DMS53 (cell line): ENCODE measurements around the gene MYO18B.
A peak's percentile ranks its signal among the peaks of the same experiment; 100 is the strongest.

Source experiments
- DNase-seq: peaks from one replicate; lab custom pipeline; 2025; lab: John Stamatoyannopoulos, UW

The MYO18B gene

DNA sequence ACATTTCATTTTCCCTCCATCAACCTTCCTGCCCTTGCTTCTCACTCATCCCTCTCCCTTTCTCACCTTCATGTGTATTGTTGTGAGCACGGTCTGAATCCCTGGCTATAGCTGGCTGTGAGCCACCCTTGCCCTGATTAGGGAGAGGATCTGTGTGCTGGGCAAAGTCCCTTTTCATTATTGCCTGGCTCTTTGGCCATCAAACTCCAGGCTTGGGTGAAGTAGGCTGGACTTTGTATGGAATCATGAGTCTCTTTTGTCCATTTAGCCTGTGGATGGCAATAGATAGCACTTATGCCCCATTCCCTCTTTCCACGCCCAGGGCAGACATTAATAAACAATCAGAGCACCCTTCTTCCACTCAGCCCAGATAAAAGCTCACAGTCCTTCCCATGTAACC lies 6.7 kb downstream of the MYO18B start:
- DNase-seq = no peak

DNA sequence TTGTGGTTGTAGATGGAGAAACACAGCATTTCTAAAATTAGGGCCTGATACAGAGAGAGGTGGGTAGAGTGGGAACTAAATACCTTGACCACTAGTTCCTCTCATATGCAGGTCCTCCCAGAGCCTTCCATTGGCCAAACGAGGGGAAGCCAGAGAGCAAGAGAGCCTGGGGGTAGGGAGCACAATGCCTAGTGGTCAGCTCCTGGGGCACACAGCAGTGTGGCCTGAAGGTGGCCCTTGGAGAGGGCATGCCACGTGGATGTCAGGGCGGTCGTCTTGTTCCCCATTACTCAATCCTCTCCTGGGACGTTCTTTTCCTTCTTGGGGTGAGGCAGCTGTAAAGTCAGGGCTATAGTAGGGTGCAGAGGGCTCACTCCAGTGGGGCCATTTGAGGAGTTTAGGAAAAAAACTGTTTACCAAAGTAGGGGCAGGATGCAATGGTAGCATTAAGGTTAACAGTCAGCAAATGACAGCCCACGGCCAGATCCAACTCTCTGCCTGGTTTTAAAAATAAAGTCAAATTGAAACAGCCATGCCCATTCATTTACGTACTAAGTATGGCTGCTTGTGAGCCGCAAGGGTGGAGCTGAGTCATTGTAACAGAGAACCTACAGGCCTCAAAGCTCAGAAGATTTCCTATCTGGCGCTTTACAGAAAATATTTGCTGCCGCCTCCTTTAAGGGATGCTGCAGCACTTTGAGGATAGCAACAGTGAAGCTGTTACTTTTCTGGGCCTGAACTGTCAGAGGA lies 7.6 kb downstream of the MYO18B start:
- no peak for DNase-seq

DNA sequence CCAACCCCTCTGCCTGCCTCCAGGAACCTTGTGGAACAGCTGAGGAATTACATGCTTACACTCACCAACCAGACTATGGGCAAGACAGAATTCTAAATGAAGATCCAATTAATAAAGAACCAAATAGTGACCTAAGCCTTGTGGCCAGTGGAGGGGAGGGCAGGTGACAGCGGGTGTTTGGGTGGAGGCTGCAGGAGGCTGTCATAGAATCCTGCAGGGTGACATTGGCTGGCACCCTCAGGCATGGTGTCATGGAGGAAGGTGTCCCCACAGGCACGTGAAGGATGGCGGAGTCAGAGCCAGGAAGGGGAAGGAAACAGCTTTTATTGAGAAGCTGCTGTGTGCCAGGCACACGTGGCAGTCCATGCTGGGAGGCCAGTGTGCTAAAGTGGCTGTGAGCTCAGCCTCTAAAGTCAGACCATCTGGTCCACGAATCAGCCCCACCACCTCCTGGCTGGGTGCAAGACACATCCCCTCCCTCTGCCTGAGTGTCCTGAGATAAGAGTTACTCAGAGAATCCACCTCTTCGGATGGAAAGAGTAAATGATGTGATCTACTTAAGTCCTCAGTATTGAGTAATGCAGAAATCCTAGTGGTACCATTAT lies 8.7 kb downstream of the MYO18B start:
- DNase-seq = no peak

DNA sequence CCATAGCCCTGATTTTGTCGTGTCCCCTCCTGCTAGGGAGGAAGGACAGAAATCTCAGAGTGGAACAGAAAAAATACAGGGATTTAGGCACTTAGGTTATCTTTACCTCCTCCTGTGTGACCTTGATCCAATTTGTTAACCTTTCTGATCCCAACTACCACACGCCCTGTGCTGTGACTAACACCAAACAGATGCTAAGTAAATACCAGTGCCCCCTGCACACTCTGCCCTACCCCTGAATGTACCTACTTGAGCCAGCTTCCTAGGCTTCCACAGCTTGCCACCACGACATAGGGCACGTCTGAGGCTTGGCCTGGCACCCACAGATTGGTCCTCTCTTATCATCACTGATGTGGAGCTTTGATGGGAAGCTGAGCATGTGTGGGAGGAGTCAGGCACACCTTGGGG lies 9.2 kb downstream of the MYO18B start:
- DNase-seq = no peak

DNA sequence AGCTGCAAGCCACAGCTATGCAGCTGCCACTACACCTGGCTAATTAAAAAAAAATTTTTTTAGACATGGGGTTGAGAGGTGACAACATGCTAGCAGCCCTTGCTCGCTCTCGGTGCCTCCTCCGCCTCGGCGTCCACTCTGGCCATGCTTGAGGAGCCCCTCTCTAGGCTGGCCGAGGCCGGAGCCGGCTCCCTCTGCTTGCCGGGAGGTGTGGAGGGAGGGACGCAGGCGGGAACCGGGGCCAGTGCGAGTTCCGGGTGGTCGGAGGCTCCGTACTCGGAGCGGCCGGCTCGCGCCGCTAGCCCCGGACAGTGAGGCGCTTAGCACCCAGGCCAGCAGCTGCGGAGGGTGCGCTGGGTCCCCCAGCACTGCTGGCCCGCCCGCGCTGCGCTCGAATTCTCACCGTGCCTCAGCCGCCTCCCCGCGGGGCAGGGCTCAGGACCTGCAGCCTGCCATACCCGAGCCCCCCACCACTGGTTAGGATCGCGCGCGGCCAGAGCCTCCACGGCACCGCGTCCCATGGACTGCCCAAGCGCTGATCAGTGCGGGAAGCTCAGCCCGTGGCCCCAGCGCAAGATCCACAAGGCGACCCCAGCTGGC lies 10.7 kb downstream of the MYO18B start:
- no peak for DNase-seq

DNA sequence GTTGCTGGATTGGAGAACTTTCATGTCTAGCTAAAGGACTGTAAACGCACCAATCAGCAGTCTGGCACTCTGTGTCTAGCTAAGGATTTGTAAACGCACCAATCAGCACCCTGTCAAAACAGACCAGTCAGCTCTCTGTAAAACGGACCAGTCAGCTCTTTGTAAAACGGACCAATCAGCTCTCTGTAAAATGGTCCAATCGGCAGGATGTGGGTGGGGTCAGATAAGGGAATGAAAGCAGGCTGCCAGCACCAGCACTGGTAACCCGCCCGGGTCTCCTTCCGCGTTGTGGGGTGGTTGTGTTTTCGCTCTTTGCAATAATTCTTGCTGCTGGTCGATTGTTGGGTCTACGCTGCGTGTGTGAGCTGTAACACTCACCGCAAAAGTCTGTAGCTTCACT lies 11.3 kb downstream of the MYO18B start:
- DNase-seq = no peak

DNA sequence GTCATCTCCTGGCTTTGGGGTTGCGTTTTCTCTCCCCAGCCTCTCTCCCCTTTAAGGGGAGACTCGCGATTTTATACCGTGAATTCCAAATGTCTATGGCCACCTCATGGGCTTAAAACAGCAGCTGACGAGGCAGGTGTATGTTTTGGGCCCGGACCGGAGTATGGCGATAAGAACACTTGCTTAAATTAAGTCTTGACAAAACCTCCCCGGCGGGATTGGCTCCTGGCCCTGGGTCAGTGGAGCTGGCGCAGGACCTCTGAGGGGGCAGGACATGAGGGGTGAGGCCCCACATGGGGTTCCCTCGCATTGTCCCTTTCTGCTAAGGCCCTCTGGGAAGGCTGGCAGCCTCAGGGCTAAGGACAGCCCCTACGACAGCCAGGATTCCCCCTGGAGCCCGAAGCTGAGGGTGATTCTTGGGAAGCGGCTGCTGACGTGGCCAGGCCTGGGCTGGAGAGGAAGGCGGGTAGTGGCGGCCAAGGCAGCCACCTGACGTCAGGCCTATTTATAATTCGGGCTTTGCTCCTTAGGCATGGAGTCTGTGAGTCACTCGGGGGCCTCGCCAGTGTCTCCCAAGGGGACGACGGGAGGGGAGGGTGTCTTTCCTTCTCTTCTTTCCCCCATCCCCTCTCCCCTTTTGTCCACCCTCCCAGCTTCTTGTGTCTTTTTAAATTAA lies 12.7 kb downstream of the MYO18B start:
- DNase-seq = no peak

DNA sequence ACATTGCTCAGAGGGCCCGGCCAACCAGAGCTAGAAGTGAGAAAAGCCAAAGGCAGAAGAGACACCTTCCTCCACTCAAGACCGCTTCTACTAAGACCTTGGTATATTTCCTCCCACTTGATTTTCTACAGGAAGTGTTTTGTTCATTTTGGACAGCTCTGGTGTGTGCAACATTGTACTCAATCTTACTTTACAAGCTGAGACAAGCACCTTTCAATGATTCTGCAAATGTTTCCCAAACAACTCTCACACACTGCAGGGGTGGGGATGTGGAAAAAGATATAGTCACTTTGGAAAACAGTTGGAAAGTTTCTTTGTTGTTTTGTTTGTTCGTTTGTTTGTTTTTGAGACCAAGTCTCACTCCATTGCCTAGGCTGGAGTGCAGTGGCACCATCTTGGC lies 15.7 kb downstream of the MYO18B start:
- DNase-seq = no peak

DNA sequence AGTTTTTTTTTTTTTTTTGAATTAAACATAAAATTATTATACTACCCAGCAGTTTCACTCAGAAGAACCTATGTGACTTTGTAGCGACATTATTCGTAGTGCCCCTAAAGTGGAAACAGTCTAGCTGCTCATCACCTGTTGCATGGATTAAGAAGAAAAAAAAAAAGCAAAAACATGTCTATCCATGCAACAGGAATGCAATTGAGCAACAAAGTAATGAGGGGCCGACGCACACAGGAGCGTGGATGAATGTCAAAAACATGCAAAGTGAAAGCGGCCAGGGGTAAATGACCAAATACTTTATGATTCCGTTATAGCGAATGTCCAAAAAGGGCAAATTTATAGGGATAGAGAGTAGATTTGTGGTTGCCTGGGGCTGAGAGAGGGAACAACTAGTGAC lies 16.3 kb downstream of the MYO18B start:
- no peak for DNase-seq

DNA sequence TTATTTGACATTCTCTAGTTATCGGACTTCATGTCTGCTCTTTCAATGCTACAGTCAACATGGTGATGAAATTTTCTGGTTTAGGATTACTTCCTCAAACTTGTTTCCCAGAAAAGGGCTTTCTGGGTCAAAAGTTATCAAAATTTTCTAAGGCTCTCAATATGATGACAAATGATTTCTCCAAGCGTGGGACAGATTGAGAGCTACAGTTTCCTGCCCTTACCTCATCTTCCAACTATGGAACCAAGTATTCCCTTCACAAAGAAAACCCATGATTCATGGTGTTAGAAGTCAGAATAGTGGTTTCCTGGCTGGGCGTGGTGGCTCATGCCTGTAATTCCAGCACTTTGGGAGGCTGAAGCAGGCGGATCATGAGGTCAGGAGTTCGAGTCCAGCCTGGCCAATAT lies 17.8 kb downstream of the MYO18B start:
- DNase-seq = no peak

DNA sequence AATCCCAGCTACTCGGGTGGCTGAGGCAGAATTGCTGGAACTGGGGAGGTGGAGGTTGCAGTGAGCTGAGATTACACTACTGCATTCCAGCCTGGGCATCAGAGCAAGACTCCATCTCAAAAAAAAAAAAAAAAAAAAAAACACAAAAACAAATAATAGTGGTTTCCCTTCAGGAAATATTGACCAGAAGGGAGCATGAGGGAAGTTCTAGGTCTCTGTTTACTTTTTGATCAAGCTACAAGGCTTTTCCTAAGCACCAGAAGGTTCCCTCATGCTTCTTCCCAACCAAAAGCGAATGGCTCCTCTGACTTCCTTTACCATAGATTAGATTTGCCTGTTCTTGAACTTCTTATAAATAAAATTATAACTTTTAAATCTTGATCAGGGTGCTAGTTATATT lies 18.3 kb downstream of the MYO18B start:
- DNase-seq = no peak

DNA sequence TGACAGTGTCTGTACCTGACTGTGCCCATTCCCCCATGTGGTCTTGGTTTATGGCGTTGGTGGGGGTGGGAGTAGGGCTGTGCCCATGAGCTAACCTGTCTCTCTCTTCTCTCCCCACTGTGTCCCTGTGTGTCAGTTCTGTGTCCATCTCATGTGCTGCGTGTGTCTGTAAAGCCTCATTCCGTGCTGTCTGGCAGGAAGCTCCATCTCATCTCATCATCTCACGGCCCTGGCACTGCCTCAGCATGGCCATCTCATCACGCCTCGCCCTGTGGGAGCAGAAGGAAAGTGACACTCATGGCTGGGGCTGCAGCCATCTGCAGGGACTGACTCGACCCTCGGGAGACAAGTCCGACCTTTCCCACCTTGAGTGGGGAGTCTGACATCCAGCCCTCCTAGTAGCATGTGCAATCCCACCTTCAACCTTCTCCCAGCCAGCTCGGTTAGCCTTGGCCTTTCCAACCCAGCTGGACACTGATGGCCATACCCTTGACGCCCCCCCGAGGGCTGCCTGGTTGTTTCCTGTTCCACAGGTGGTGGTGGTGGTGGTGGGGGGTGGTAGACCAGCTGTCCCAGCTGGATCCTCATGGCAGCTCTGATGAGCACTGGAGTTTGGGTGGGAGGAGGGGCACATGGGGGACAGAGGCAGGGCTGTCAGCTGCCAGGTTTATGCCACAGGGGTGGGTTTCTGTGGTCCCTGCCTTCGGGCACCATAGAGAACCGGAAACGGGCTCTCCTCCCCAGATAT lies 19.0 kb downstream of the MYO18B start:
- no peak for DNase-seq

DNA sequence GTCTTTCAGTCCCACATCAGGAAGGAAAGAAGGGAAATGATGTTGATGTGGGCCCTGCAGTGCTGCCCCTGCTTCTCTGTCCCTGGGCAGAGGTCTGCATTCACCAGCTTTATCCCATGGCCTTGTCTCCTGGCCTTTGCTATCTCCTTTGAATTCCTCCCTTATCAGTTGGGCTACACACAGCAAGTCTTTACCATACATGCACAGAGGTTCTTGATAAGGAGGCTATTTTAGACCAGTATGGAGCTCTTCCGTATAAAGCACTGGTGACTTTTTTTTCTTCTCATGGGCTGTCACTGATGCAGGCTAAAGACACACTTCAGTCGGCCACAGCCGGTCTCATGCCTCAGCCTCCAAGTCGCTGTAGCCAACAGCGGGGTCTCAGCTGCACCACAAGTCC lies 20.2 kb downstream of the MYO18B start:
- no peak for DNase-seq

DNA sequence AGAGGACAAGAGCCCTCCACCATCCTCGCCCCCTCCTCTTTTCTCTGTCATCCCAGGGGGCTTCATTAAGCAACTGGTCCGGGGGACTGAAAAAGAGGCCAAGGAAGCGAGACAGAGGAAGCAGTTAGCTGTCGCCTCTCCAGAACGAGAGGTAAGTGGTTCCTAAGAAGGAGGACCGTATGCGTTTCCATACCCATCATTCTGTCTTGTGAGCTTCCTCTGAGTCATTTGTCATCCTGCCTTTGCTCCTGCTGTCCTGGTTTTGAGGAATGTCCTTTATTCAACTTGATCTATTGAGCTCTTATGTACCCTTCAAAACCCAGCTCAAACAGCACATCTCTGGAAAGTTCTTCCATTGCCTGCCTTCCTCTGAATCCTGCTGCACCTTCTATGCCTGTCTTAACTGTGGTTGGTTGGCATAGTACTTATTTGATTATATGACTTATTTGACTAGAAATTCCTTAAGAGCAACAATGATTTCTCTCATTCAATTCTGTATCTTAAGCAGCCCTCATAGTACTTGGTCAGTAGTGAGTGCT lies 21.3 kb downstream of the MYO18B start:
- DNase-seq = no peak

DNA sequence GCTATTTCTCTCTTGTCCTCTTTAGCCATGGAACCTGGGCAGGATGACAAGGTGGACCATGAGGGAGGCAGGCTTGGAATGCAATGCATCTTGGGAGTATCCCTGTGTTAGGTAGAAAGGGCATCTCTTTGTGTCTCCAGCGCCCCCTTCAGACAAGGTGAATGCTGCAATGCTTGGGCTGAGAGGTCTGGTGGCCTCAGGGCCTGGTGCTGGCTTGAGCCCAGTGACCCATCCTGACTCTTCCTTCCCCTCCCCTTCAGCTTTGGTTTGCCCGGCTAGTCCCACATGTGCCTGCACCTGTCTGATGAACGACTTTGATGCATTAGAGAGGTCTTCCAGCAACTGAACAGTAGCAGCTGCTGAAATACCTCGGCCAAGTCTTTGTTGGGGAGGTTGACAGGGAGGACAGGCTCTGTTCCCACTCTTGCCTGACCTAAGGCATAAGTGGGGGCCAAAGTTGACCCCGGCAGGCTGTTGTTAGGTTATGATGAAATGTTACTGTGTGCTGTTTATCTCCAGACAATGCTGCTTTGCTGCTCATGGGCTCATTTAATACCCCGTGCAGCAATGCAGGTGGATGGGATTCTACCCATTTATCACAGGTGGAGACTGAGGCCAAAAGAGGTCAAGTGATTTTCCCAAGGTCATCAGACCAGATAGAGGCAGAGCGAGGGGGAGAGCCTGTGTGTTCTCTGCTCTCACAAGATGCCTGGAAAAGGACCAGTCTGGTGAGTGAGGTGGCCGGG lies 22.5 kb downstream of the MYO18B start:
- no peak for DNase-seq

DNA sequence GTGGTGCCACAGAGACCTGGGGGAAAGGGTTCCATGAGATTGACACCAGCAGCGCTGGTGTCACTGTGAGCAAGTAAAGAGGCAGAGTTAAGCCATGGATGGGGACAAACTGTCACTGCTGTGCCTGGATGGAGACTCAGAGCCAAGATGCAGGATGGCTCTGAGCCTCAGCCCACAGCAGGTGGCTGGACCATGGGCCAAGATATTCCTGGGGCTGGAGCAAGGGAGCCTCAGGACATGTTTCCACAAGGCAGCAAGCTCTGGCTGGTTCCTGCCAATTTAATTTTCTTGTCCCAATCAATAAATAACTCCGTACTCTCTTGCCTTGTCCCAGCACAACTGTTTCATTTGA lies 23.0 kb downstream of the MYO18B start:
- DNase-seq = no peak

DNA sequence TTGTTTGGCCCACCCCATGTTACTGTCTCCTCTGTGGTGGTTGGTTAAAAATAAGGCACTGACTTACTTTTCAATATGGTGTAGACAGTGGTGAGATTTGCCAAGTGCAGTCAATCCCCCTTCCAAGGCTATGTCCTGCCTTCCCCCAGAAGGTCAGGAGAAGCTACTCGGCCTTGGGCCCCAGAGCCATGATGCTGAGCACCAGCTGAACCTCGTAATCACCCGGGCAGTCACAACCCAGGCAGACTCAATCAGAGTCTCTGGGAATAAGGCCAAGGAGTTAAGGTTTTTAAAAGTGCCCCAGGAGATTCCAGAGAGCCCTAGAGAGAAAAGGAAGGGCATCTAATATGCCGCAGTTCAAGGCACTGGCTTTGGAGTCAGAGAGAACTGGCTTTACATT lies 23.8 kb downstream of the MYO18B start:
- DNase-seq = no peak

DNA sequence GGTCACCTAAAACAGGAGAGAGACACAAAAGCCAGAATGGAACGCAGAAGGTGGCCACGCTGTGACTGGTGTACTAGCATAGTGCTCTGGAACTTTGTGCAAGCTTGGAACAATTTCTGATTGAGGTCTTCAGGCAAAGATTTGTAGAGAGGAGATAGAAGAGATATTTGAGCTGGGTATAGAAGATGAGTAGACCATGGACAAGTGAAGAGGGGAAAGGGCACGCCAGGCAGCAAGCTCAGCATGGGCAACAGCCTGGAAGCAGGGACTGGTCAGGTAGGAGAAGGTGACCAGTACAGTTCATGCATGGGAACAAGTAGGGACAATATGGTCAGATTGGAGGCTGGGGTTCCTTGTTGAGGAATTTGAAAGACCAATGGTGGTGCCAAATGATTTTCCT lies 24.4 kb downstream of the MYO18B start:
- DNase-seq = no peak

DNA sequence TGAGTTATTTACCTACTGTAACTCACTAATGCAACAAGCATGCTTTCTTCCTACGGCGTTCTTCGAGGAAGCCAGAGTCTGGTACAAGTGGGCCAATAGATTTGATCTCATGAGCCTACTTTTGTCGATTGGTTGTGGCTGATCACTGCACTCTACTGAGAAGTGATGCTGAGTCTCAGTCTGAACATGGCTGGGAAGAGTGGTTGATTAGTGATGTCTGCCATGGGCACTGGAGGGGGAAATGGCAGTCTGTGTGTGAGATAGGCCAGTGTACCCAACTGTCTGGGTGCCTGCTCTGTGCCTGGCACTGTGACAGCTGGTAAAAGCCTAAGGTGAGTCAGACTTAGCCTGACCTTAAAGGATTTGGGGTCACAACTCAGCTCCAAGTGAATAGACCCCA lies 28.3 kb downstream of the MYO18B start:
- no peak for DNase-seq

DNA sequence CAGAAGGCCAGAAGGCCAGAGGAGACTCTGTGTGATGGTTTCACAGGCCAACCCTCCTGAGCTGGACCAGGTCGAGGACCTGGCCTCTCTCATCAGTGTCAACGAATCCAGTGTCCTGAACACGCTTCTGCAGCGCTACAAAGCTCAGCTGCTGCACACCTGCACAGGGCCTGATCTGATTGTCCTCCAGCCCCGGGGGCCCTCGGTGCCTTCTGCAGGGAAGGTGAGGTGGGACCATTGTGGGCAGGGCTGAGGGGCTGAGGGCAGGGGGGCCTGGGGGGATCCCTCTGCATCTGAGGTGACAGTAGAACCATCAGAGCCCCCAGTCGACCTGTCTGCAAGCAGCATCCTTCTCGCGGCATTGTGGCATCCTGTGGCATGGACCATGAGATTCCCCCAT lies 30.3 kb downstream of the MYO18B start:
- DNase-seq = no peak

DNA sequence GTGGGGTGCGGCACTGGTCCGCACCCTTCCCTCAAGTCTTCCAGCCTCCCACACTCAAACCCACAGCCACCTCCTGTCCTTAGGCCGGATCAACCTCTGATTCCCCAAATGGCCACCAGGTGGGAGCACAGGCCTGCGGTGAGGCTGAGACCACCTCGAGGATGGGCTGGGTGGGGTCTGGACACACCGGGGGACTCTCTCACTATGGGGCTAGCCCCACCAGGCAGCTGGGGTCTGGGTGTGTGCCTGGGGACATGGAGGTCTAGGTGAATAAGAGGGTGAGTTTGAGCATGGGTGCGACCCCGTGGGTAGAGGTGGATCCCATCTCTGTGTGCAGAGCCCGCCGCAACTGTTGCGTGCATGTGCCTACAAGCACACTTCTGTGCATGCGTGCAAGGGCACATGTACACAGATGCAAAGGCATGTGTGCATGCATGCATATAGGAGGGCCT lies 32.6 kb downstream of the MYO18B start:
- DNase-seq = peak; percentile 2
